Adrenal gland (tissue), 5 donors: ENCODE results near the gene UBTF.

Source experiments
- POLR2A ChIP-seq, 2 donors: fragments of 450-650 bp; IDR thresholded peaks; one replicate each; pipeline ENCODE4 v1.6.1; 2017; ENCODE audit warnings: antibody characterized with exemption in 2 of 2, mild to moderate bottlenecking in 2 of 2, moderate library complexity in 1 of 2
- TF ChIP-seq, protein P1 (sequence below), 6 experiments: fragments of 450-650 bp in 4 of 6; fragments of 200-600 bp in 2 of 6; sonication (generic) in 1 of 6; IDR thresholded peaks; 1 replicate in 5 of 6; 2 replicates in 1 of 6; pipeline versions ENCODE4 v1.5.1 to v1.8.0; 2016 to 2021; ENCODE audit warnings: antibody characterized with exemption in 6 of 6, mild to moderate bottlenecking in 2 of 6, moderate library complexity in 1 of 6
- donor health status: DM: no; HTN: no; CAD: no.

DNA sequence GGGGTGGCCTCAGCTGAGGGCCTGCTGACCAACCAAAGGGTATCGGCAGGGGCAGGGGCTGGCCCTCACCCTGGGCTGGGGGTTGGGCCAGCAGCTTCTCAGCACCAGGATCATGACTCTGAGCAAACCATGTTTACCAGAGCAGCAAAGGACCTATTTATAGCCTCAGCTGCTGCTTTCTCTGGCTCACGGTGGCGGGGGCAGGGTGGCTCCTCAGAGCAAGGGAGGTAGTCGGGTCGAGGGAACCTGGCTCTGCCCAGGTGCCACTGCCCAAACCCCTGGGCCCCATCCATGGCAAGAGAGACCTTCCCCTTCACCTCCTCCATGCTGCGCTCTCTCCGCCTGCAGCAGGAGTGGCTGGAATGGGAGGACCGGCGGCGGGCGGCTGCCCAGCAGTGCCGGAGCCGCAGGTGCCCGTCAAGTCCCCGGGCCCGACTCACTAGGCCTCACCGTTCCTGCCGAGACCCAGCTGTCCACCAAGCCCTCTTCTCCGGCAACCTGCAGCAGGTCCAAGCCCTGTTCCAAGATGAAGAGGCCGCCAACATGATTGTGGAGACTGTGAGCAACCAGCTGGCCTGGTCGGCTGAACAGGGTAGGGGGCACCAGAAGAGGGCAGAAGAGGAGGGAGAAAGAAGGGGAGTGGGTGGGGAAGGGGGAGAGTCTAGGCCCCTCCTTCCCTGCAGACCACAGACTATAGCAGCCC lies 48.8 kb downstream of the UBTF start, which contains the start of gene ASB16:
- TF ChIP-seq POLR2A (IDR thresholded peaks at IDR 0.05): no peak
- TF ChIP-seq, protein P1, sequence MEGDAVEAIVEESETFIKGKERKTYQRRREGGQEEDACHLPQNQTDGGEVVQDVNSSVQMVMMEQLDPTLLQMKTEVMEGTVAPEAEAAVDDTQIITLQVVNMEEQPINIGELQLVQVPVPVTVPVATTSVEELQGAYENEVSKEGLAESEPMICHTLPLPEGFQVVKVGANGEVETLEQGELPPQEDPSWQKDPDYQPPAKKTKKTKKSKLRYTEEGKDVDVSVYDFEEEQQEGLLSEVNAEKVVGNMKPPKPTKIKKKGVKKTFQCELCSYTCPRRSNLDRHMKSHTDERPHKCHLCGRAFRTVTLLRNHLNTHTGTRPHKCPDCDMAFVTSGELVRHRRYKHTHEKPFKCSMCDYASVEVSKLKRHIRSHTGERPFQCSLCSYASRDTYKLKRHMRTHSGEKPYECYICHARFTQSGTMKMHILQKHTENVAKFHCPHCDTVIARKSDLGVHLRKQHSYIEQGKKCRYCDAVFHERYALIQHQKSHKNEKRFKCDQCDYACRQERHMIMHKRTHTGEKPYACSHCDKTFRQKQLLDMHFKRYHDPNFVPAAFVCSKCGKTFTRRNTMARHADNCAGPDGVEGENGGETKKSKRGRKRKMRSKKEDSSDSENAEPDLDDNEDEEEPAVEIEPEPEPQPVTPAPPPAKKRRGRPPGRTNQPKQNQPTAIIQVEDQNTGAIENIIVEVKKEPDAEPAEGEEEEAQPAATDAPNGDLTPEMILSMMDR (IDR thresholded peaks at IDR 0.05): no peak
